ENCODE results near the gene CAPN2.

Gene CAPN2

DNA sequence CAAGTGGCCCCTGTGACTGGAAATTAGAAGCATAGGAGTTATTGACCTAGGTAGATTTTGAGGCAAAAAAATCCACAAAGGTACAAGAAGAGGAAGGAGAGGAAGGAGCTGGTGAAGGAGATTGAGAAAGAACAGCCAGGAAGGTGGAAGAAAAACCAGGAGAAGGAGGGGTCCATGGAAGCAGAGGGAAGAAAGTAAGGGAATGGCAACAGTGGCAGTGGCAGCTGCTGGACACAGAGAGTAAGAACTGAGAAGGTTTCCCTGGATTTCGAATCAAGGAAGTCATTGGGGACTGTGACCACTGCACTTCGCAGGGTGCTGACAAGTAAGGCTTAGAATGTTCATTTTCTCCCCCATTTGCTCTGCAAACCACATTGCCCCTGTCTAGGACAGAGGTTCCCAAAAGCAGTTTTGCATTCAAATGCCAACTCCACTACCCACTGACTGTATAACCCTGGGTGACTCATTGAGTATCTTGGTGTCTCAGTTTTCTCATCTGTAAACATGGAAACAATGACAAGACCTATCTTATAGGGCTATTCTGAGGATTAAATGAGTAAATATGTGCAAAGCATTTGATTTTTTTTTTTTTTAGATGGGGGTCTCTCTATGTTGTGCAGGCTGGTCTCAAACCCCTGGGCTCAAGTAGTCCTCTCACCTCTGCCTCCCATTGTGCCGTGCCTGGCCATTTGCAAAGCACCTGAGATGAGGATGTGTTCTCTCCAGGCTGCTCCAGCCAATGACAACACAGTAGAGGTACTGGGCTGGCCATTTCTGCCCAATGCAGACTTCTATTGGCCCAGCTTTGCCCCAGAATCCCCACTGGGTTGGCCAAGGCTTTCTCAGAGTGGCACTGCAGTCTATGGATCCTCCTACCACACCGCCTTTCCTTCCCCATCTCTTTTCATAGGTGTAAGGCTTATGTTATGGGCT, 9.3 kb upstream of the CAPN2 start:
- DNase-seq = no peak

GRCh38 chr1:223703668-223704013, 8.7 kb upstream of the CAPN2 start:
- DNase-seq = no peak

DNA sequence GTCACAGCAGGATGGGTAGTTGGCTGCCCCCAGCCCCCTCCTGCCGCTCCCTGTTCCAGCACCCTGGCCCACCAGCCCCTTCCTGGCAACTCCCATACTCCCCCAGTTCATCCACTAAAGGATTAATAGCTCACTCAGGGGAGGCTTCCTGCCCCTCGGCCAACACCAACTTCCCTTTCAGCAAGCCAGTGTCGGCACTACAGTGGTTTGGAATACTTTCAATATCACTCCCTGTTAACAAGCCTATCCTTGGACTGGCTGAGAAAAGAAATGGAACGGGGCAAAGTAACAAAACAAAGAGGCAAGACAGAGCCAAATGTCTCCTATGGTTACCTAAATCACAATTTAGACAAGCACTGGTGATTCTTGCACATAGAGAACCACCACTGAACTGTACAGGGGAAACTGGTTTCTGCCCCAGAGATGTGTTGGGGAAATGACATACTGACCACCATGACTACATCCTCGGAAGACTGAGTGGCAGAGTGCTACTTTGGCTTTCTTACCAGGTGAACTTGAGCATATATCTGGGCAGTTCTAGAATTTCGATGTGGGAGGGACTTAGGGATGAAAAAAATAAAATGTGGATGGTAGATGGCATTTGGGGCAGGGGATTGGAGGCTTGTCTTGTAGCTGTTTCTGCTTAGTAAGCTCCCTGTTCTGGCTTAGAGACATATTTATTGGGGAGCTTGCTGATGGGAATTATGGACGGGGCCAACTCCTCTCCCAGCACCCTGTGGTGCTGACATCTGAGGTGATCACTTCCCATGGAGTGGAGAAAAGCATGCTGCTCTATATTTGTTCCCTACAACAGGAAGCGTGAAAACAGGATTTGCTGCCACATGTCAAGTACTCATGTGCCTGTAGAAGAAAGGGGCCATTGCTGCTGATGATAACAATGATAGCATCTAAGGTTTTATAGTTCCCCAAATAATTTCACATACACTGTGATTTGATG, 7.1 kb upstream of the CAPN2 start:
- DNase-seq = no peak

- DNase-seq = no peak
Measured at GRCh38 chr1:223706077-223706973, 6.0 kb upstream of the CAPN2 start.

DNA sequence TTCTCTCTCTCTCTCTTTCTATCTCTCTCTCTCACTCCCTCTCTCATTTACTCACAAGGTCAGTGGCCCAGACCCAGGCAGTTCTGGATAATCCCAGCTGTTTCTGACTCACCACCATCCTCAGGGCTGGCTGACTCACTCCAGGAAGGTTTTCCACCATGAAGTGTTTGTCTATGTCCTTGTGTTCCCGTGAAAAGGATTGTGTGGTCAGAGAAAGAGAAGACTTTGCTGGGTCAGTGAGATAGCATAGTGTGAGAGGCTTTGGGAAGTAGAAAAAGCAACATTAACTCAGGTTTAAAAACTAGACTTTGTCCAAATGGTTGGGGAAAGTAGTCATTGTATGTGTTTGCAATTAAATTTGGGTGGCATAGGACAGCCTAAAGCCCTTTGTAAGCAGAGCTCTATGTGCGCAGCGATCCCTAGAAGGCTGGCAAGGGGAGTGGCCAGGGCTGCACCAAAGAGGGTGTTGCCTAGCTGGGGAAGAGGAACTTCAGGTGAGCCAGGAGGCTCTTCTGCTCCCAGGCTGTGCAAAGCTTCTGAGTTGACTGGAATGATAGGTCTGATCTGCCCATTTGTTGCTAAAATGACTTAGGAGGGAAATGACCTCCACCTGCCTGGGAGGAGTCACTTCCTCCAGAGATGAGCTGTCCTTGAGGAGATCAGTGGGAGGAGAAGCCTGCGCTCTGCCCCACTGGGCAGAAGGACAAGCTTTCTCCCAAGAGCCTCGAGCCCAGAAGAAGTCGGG, 4.9 kb upstream of the CAPN2 start:
- no peak for DNase-seq

DNA sequence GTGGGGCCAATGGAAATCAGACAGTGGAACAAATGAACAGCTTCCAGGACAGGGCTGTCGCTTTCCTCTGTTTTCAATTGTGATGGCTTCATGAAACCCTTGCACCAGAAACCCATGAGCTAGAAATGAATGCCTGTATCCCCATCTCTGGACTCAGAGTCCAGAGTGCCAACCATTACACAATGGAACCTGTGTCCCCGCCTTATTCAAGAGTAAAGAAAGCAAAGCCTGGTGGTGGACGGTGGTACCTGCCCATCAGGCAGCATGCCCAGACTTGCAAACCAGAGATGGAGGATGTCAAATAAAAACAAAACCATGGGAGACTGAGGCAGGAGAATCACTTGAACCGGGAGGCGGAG, 4.4 kb upstream of the CAPN2 start:
- no peak for DNase-seq

GRCh38 chr1:223708651-223709268, 3.6 kb upstream of the CAPN2 start:
- no peak for DNase-seq

DNA sequence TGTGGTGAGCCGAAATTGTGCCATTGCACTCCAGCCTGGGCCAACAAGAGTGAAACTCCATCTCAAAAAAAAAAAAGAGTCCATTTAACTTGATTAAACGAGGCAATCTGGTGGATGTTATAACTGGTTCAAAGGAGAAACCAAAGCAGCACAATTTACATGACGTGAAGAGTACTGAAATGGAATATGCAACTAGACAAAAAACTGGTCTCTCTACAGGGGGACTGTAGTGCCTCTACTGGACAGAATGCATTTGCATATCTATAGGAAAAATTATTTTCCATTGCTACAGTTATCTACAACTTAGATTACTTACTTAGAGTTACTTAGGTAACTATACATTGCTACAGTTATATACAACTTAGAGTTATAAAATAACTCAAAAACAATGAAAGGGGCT, 2.7 kb upstream of the CAPN2 start:
- no peak for DNase-seq

- no peak for DNase-seq
Measured at GRCh38 chr1:223710179-223711133, 1.9 kb upstream of the CAPN2 start.

- DNase-seq = peak; percentile 22
Measured at GRCh38 chr1:223711173-223711572, 1.2 kb upstream of the CAPN2 start.

GRCh38 chr1:223711747-223712193, 569 bp upstream of the CAPN2 start:
- no peak for DNase-seq

DNA sequence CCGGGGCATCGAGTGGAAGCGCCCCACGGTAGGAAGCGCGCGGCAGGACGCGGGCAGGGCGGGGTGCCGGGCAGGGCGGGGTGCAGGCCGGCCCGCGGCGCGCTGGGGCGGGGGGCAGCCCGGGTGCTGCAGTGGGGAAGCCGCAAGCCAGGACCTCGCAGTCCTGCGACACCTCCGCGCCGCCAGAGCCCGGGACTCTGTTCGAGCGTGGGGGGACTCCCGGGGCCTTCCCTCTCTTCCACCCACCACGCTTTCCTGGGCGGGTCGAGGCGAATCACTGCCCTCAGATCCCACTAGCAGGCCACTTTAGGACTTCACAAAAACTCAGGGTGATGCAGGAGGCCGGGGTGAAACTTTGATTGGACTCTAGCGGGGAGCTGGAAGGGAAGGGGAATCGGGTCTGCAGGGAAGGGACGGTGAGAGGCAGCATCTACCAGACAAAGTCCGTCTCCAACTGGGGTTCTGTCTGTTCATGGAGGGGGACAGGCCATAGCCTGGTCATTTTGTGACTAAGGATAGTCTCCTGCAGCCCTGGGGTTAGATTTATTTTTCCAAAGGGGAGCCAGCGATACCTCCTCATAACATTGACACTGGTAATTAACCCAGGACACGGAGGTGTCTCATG, 623 bp downstream of the CAPN2 start:
- no peak for DNase-seq

DNA sequence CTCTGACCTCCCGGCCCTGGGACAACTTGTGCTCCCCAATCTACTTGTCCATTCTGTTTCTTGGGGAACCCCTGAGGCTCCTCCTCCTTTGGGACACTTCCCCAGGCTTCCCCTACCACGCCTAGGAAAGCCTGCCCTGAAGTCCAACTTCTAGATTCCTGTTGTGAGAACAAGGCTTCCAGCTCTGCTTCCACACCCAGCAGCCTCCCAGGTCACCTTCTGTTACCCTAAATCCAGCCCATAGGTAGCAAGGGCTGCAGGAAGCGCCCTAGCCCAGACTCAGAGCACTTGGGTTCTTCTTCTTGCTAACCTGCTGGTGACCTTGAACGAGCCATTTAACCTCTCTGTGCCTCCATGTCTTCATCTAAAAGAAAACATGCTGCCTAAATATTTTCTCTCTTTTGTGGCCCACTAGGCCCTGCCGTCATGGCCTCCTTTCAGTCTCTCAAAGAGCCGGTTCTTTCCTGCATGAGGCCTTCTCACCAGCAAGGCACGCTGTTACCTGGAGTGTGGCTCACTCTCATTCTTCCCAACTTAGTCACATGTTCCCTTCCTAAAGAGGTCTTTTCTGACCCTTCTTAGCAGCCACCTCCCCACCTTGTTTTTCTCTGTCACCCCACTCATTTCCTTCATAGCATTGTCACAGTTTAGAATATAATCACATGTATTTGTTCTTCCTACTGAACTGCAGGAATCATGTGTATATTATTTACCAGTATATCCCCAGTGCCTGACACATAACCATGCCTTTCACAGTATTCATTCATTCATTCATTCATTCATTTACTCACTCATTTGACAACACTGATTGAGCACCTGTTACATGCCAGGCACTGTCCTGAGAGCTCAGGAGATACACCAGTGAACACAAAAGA, 1.4 kb downstream of the CAPN2 start:
- DNase-seq = no peak

- no peak for DNase-seq
Measured at GRCh38 chr1:223714421-223714724, 2.0 kb downstream of the CAPN2 start.

- DNase-seq = no peak
Measured at GRCh38 chr1:223714849-223715603, 2.7 kb downstream of the CAPN2 start.

DNA sequence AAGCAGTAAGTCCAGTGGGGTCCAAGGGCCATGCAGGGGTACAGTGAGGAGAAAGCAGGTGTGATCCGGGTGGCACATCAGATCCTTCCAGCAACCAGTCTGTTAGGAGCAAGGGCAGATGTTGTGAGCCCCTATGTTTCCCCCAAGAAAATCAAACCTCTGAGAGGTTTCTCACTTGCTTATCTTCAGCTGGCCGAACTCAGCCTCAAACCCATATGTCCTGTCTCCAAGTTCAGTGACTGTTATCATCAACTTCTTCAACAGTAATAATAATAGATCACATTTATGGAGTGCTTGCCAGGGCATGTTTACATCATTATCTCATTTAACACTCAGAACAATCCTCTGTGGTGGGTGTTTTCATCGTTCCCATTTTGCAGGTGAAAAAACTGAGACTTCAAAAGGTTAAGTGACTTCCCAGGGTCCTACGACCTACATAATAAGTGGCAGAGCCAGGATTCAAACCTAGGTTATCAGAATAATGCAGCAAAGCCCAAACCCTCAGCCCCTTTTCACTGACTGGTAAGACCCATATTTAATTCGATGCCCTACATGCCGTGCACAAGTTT, 3.3 kb downstream of the CAPN2 start:
- no peak for DNase-seq

DNA sequence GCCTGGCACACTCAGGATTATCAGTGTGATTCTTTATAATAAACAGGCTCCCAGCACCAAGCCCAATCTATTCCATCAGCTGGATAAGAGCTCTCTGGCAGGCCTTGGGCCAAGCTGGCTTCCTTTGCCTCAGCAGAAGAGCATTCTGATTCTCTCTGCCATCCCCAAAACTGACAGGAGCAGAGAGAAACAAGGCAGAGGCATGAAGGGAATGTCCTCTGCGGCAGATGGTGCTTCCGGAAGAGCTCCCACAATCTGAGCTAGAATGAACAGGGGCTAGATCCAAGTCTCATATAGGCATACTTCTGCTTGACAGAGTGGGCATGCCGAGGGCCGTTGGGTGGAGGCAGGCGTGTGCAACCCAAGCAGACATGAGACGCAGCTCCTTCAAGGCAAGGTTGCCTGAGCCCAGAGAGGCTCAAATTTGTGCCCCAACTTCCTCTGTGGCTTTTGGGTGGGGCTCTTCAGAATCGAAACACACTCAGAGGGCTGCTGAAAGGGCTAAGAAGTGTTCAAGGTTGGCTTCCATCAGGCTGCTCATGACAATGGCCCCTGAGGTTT, 4.0 kb downstream of the CAPN2 start:
- DNase-seq = no peak

GRCh38 chr1:223717123-223717522, 4.8 kb downstream of the CAPN2 start:
- DNase-seq = no peak

Measured in COR-L47 (cell line).